GDM1 (cell line): ENCODE results near the gene CFAP69.
"Not testable (repeated sequence)": the region's sequence is repeated elsewhere in the genome, so short reads cannot be mapped to it uniquely, and the experiment has no call there.

ENCODE experiments used
- DNase-seq: peaks from one replicate; lab custom pipeline; 2025; lab: John Stamatoyannopoulos, UW

Gene CFAP69

GRCh38 chr7:90270431-90271178 is 25.6 kb downstream of the CFAP69 start:
- DNase-seq: no peak

- DNase-seq: no peak
Measured at GRCh38 chr7:90271753-90272152, 26.8 kb downstream of the CFAP69 start.

- DNase-seq: no peak
Measured at GRCh38 chr7:90272242-90272641, 27.3 kb downstream of the CFAP69 start.

- no peak for DNase-seq
Measured at GRCh38 chr7:90274161-90274560, 29.2 kb downstream of the CFAP69 start.

- DNase-seq: no peak
Measured at GRCh38 chr7:90276033-90276728, 31.2 kb downstream of the CFAP69 start.

- no peak for DNase-seq
Measured at GRCh38 chr7:90288154-90288553, 43.2 kb downstream of the CFAP69 start.

- no peak for DNase-seq
Measured at GRCh38 chr7:90290244-90291113, 45.5 kb downstream of the CFAP69 start.

- no peak for DNase-seq
Measured at GRCh38 chr7:90298145-90299038, 53.4 kb downstream of the CFAP69 start.

GRCh38 chr7:90303241-90303640 is 58.3 kb downstream of the CFAP69 start:
- no peak for DNase-seq

GRCh38 chr7:90309872-90310271 is 64.9 kb downstream of the CFAP69 start:
- DNase-seq: no peak

- no peak for DNase-seq
Measured at GRCh38 chr7:90311175-90311574, 66.2 kb downstream of the CFAP69 start.

- DNase-seq: no peak
Measured at GRCh38 chr7:90312745-90313144, 67.8 kb downstream of the CFAP69 start.

- no peak for DNase-seq
Measured at GRCh38 chr7:90313907-90314306, 68.9 kb downstream of the CFAP69 start.

- no peak for DNase-seq
Measured at GRCh38 chr7:90320014-90320413, 75.0 kb downstream of the CFAP69 start.

- no peak for DNase-seq
Measured at GRCh38 chr7:90320418-90320800, 75.4 kb downstream of the CFAP69 start.

- no peak for DNase-seq
Measured at GRCh38 chr7:90320801-90321494, 76.0 kb downstream of the CFAP69 start, which contains the start of gene FAM237B. FAM237B (minus strand) TSS chr7:90321304; CDS start chr7:90319748, 1,556 bp downstream.

- no peak for DNase-seq
Measured at GRCh38 chr7:90322837-90323236, 77.9 kb downstream of the CFAP69 start.

GRCh38 chr7:90326500-90326899 is 81.5 kb downstream of the CFAP69 start:
- no peak for DNase-seq

- no peak for DNase-seq
Measured at GRCh38 chr7:90334193-90334843, 89.3 kb downstream of the CFAP69 start.

- not testable (repeated sequence) for DNase-seq
Measured at GRCh38 chr7:90334926-90335325, 90.0 kb downstream of the CFAP69 start.
